GM23338 (cell line): ENCODE data around the gene PRR12. TPM values are rescaled to one million over a fixed set of nuclear protein-coding genes. Genes with fewer than 3 reads are reported as not detected.

ENCODE experiments used
- ATAC-seq: fragments of 200-7000 bp; cut with Tn5 transposase; 3 replicates; pipeline ENCODE4 v1.9.1; 2020
- DNase-seq: peaks from one replicate; pipeline ENCODE4 v3.0.0-alpha.2; 2015; ENCODE audit warnings: low spot score
- H2AFZ ChIP-seq: fragments of 200-600 bp; sonication (generic); 2 replicates; pipeline ENCODE4 v1.8.0; 2016; ENCODE audit warnings: antibody characterized with exemption, mild to moderate bottlenecking, moderate library complexity
- H3F3A ChIP-seq: fragments of 200-600 bp; sonication (generic); replicated peaks from 2 replicates; pipeline ENCODE4 v1.8.0; 2017; ENCODE audit warnings: antibody characterized with exemption, mixed run types, low read depth
- H3K27ac ChIP-seq: fragments of 200-600 bp; sonication (generic); 2 replicates; pipeline ENCODE4 v1.6.1; 2016; ENCODE audit warnings: low read depth
- H3K27me3 ChIP-seq: fragments of 200-600 bp; sonication (generic); 2 replicates; pipeline ENCODE4 v1.8.0; 2016; ENCODE audit warnings: mild to moderate bottlenecking, mixed run types, moderate library complexity; ENCODE audit not compliant: insufficient read depth
- H3K36me3 ChIP-seq: fragments of 200-600 bp; sonication (generic); 2 replicates; pipeline ENCODE4 v1.8.0; 2016; ENCODE audit warnings: mild to moderate bottlenecking; ENCODE audit not compliant: insufficient read depth
- H3K4me1 ChIP-seq: fragments of 200-600 bp; sonication (generic); 2 replicates; pipeline ENCODE4 v1.8.0; 2016; ENCODE audit warnings: mild to moderate bottlenecking, moderate library complexity; ENCODE audit not compliant: insufficient read depth
- H3K4me2 ChIP-seq: fragments of 200-600 bp; sonication (generic); 2 replicates; pipeline ENCODE4 v1.7.1; 2017; ENCODE audit warnings: mixed run types
- H3K4me3 ChIP-seq: fragments of 200-600 bp; sonication (generic); 2 replicates; pipeline ENCODE4 v1.6.1; 2016; ENCODE audit warnings: mixed run types
- H3K79me2 ChIP-seq: fragments of 200-600 bp; sonication (generic); replicated peaks from 2 replicates; pipeline ENCODE4 v1.8.0; 2017; ENCODE audit warnings: mild to moderate bottlenecking; ENCODE audit not compliant: insufficient read depth
- H3K9me2 ChIP-seq: fragments of 200-600 bp; sonication (generic); 2 replicates; pipeline ENCODE4 v1.8.0; 2017; ENCODE audit not compliant: insufficient read depth
- H4K20me1 ChIP-seq: fragments of 200-600 bp; sonication (generic); replicated peaks from 2 replicates; pipeline ENCODE4 v1.8.0; 2017; ENCODE audit warnings: mild to moderate bottlenecking; ENCODE audit not compliant: insufficient read depth
- H3K27ac Mint-ChIP-seq: 2 replicates; pipeline ENCODE4 v1.8.0; 2020; ENCODE audit warnings: inconsistent platforms, mild to moderate bottlenecking, moderate library complexity, mixed read lengths
- H3K27me3 Mint-ChIP-seq: 3 replicates; pipeline ENCODE4 v1.8.0; 2022; ENCODE audit warnings: low read depth, mild to moderate bottlenecking, moderate library complexity, mixed read lengths, inconsistent platforms; ENCODE audit not compliant: insufficient read depth, poor library complexity
- H3K36me3 Mint-ChIP-seq: 3 replicates; pipeline ENCODE4 v1.8.0; 2021; ENCODE audit warnings: low read depth, mild to moderate bottlenecking, inconsistent platforms, moderate library complexity, mixed read lengths
- H3K4me1 Mint-ChIP-seq: 3 replicates; pipeline ENCODE4 v1.8.0; 2020; ENCODE audit warnings: mild to moderate bottlenecking, inconsistent platforms, mixed read lengths
- H3K4me3 Mint-ChIP-seq: 3 replicates; pipeline ENCODE4 v1.8.0; 2021; ENCODE audit warnings: moderate library complexity, mild to moderate bottlenecking, inconsistent platforms, mixed read lengths
- H3K9me3 Mint-ChIP-seq: 3 replicates; pipeline ENCODE4 v1.8.0; 2020; ENCODE audit warnings: moderate library complexity, mild to moderate bottlenecking, inconsistent platforms, mixed read lengths
- CREB1 ChIP-seq: fragments of 250-450 bp; sonication (Bioruptor Pico); IDR thresholded peaks from 2 replicates; pipeline ENCODE4 v1.5.0; 2020; ENCODE audit warnings: low read depth, mild to moderate bottlenecking, moderate library complexity
- CTCF ChIP-seq, 2 experiments: fragments of 200-600 bp in 1 of 2; sonication (generic) in 1 of 2; conservative IDR thresholded peaks; 2 replicates each; pipeline versions ENCODE4 v1.5.1 to v1.6.1; 2016 to 2017; ENCODE audit warnings: antibody characterized with exemption in 2 of 2, low read depth in 2 of 2, mild to moderate bottlenecking in 2 of 2, moderate library complexity in 1 of 2
- EZH2 ChIP-seq: fragments of 200-600 bp; sonication (generic); IDR thresholded peaks from one replicate; pipeline ENCODE4 v1.8.0; 2017; ENCODE audit warnings: antibody characterized with exemption, mild to moderate bottlenecking, low read depth; ENCODE audit not compliant: unreplicated experiment
- EZH2phosphoT487 ChIP-seq: fragments of 200-600 bp; sonication (generic); IDR thresholded peaks from one replicate; pipeline ENCODE4 v1.8.1; 2018; ENCODE audit warnings: antibody characterized with exemption; ENCODE audit not compliant: unreplicated experiment
- JUNB ChIP-seq: IDR thresholded peaks from one replicate; pipeline ENCODE4 v1.6.1; 2016; ENCODE audit warnings: antibody characterized with exemption; ENCODE audit not compliant: unreplicated experiment
- NANOG ChIP-seq: IDR thresholded peaks from 2 replicates; pipeline ENCODE4 v1.6.1; 2016; ENCODE audit warnings: antibody characterized with exemption, borderline replicate concordance
- POLR2AphosphoS5 ChIP-seq: IDR thresholded peaks from 2 replicates; pipeline ENCODE4 v1.6.1; 2016; ENCODE audit warnings: antibody characterized with exemption, low read depth
- REST ChIP-seq: IDR thresholded peaks from one replicate; pipeline ENCODE4 v1.6.1; 2018; ENCODE audit warnings: antibody characterized with exemption; ENCODE audit not compliant: unreplicated experiment
- STAT1 ChIP-seq: IDR thresholded peaks from one replicate; pipeline ENCODE4 v1.6.1; 2016; ENCODE audit warnings: antibody characterized with exemption; ENCODE audit not compliant: unreplicated experiment
- ZNF114 ChIP-seq: fragments of 250-450 bp; sonication (Bioruptor Pico); IDR thresholded peaks from 2 replicates; pipeline ENCODE4 v1.5.0; 2020; ENCODE audit warnings: mild to moderate bottlenecking, moderate library complexity
- ZNF331 ChIP-seq: fragments of 250-450 bp; sonication (Bioruptor Pico); IDR thresholded peaks from 2 replicates; pipeline ENCODE4 v1.5.0; 2020; ENCODE audit warnings: low read depth, mild to moderate bottlenecking, moderate library complexity
- polyA plus RNA-seq: library from polyadenylated mRNA; unstranded; fragments of >200 nt; fragmentation: Nextera tagmentation; extraction: Ambion mirVana; gene quantifications from 2 replicates; pipeline ENCODE4 v1.2.1, GENCODE V29; 2016
- total RNA-seq: library from RNA; depleted of rRNA; stranded (reverse); fragments of >200 nt; shearing (Covaris generic); gene quantifications from 2 replicates; pipeline ENCODE4 v1.2.3, GENCODE V29; 2014
- TF ChIP-seq, protein P1 (sequence below): fragments of 250-450 bp; sonication (Bioruptor Pico); IDR thresholded peaks from 2 replicates; pipeline ENCODE4 v1.5.0; 2020; ENCODE audit warnings: mild to moderate bottlenecking, moderate library complexity
- TF ChIP-seq, protein P2 (sequence below): IDR thresholded peaks from 2 replicates; pipeline ENCODE4 v1.6.1; 2016; ENCODE audit warnings: antibody characterized with exemption

PRR12 gene
- total and polyA plus RNA-seq, 2 experiments from 2014 or later = 8.6 to 41.6 TPM

- peaks cover 36% of the 10 kb centered on the region for H3F3A ChIP-seq
- H3K27ac ChIP-seq = no peak overlapping the region
- peaks cover 44% of the 10 kb centered on the region for H3K36me3 Mint-ChIP-seq
- peaks cover 27% of the 10 kb centered on the region for H3K79me2 ChIP-seq
- peaks cover 18% of the 10 kb centered on the region for H3K4me1 Mint-ChIP-seq
- ATAC-seq = no peak
- no peaks in the 10 kb centered on the region for H3K9me2 ChIP-seq
- H2AFZ ChIP-seq = no peak overlapping the region
- no peaks in the 10 kb centered on the region; the same call in 1 of the 3 replicates for H3K9me3 Mint-ChIP-seq
- H3K27ac Mint-ChIP-seq = no peak overlapping the region
- H3K36me3 ChIP-seq = peaks cover 18% of the 10 kb centered on the region
- no peak overlapping the region; the same call in 2 of the 3 replicates for H3K4me3 Mint-ChIP-seq
- H3K4me2 ChIP-seq = no peak overlapping the region
- H3K27me3 ChIP-seq = no peaks in the 10 kb centered on the region
- TF ChIP-seq NANOG (no peak), ZNF331 (CRISPR knock-in tag) (no peak), CREB1 (CRISPR knock-in tag) (no peak), JUNB (no peak), CTCF (conservative IDR thresholded peaks at IDR 0.05; ENCODE audit: low read depth in 2 of 2) (no peak), POLR2AphosphoS5 (no peak), EZH2phosphoT487 (no peak), REST (no peak), STAT1 (no peak), ZNF114 (CRISPR knock-in tag) (no peak), EZH2 (no peak)
- TF ChIP-seq, protein P1, sequence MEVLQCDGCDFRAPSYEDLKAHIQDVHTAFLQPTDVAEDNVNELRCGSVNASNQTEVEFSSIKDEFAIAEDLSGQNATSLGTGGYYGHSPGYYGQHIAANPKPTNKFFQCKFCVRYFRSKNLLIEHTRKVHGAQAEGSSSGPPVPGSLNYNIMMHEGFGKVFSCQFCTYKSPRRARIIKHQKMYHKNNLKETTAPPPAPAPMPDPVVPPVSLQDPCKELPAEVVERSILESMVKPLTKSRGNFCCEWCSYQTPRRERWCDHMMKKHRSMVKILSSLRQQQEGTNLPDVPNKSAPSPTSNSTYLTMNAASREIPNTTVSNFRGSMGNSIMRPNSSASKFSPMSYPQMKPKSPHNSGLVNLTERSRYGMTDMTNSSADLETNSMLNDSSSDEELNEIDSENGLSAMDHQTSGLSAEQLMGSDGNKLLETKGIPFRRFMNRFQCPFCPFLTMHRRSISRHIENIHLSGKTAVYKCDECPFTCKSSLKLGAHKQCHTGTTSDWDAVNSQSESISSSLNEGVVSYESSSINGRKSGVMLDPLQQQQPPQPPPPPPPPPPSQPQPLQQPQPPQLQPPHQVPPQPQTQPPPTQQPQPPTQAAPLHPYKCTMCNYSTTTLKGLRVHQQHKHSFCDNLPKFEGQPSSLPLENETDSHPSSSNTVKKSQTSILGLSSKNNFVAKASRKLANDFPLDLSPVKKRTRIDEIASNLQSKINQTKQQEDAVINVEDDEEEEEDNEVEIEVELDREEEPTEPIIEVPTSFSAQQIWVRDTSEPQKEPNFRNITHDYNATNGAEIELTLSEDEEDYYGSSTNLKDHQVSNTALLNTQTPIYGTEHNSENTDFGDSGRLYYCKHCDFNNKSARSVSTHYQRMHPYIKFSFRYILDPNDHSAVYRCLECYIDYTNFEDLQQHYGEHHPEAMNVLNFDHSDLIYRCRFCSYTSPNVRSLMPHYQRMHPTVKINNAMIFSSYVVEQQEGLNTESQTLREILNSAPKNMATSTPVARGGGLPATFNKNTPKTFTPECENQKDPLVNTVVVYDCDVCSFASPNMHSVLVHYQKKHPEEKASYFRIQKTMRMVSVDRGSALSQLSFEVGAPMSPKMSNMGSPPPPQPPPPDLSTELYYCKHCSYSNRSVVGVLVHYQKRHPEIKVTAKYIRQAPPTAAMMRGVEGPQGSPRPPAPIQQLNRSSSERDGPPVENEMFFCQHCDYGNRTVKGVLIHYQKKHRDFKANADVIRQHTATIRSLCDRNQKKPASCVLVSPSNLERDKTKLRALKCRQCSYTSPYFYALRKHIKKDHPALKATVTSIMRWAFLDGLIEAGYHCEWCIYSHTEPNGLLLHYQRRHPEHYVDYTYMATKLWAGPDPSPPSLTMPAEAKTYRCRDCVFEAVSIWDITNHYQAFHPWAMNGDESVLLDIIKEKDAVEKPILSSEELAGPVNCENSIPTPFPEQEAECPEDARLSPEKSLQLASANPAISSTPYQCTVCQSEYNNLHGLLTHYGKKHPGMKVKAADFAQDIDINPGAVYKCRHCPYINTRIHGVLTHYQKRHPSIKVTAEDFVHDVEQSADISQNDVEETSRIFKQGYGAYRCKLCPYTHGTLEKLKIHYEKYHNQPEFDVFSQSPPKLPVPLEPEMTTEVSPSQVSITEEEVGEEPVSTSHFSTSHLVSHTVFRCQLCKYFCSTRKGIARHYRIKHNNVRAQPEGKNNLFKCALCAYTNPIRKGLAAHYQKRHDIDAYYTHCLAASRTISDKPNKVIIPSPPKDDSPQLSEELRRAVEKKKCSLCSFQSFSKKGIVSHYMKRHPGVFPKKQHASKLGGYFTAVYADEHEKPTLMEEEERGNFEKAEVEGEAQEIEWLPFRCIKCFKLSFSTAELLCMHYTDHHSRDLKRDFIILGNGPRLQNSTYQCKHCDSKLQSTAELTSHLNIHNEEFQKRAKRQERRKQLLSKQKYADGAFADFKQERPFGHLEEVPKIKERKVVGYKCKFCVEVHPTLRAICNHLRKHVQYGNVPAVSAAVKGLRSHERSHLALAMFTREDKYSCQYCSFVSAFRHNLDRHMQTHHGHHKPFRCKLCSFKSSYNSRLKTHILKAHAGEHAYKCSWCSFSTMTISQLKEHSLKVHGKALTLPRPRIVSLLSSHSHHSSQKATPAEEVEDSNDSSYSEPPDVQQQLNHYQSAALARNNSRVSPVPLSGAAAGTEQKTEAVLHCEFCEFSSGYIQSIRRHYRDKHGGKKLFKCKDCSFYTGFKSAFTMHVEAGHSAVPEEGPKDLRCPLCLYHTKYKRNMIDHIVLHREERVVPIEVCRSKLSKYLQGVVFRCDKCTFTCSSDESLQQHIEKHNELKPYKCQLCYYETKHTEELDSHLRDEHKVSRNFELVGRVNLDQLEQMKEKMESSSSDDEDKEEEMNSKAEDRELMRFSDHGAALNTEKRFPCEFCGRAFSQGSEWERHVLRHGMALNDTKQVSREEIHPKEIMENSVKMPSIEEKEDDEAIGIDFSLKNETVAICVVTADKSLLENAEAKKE (CRISPR knock-in tag) = no peak
- TF ChIP-seq, protein P2, sequence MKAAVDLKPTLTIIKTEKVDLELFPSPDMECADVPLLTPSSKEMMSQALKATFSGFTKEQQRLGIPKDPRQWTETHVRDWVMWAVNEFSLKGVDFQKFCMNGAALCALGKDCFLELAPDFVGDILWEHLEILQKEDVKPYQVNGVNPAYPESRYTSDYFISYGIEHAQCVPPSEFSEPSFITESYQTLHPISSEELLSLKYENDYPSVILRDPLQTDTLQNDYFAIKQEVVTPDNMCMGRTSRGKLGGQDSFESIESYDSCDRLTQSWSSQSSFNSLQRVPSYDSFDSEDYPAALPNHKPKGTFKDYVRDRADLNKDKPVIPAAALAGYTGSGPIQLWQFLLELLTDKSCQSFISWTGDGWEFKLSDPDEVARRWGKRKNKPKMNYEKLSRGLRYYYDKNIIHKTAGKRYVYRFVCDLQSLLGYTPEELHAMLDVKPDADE = no peak
- DNase-seq = no peak
- H3K27me3 Mint-ChIP-seq = peaks cover 14% of the 10 kb centered on the region
- H3K4me3 ChIP-seq = no peak overlapping the region
- H3K4me1 ChIP-seq = peaks cover 10% of the 10 kb centered on the region; the same call in 1 of the 2 replicates
- peaks cover 12% of the 10 kb centered on the region for H4K20me1 ChIP-seq
Measured at GRCh38 chr19:49669516-49669915, 78.5 kb downstream of the PRR12 start.
